HuH-7.5 (cell line): ENCODE data around the gene BBX.

Experiments
- DNase-seq: peaks from one replicate; pipeline ENCODE4 v3.0.0; 2011; ENCODE audit warnings: low spot score

BBX gene

GRCh38 chr3:107657971-107658370 is 135.2 kb downstream of the BBX start:
- no peak for DNase-seq

- DNase-seq: no peak
These were observed 137.7 kb downstream of the BBX start for GRCh38 chr3:107660306-107660976.

GRCh38 chr3:107661447-107662123 is 138.8 kb downstream of the BBX start:
- no peak for DNase-seq

GRCh38 chr3:107662124-107662507 is 139.4 kb downstream of the BBX start:
- DNase-seq: no peak

GRCh38 chr3:107662586-107662985 is 139.8 kb downstream of the BBX start:
- DNase-seq: no peak

GRCh38 chr3:107663266-107663665 is 140.5 kb downstream of the BBX start:
- no peak for DNase-seq

- no peak for DNase-seq
These were observed 141.9 kb downstream of the BBX start for GRCh38 chr3:107664614-107665013.

- DNase-seq: no peak
These were observed 142.6 kb downstream of the BBX start for GRCh38 chr3:107665351-107665750.

GRCh38 chr3:107666853-107667252 is 144.1 kb downstream of the BBX start:
- DNase-seq: no peak

- no peak for DNase-seq
These were observed 145.7 kb downstream of the BBX start for GRCh38 chr3:107668416-107668815.

- DNase-seq: no peak
These were observed 146.2 kb downstream of the BBX start for GRCh38 chr3:107668963-107669362.

GRCh38 chr3:107669669-107670068 is 146.9 kb downstream of the BBX start:
- no peak for DNase-seq

GRCh38 chr3:107670986-107671385 is 148.2 kb downstream of the BBX start:
- DNase-seq: no peak

- no peak for DNase-seq
These were observed 151.6 kb downstream of the BBX start for GRCh38 chr3:107674371-107674770.

- no peak for DNase-seq
These were observed 152.6 kb downstream of the BBX start for GRCh38 chr3:107675233-107675900.

GRCh38 chr3:107676469-107677309 is 153.9 kb downstream of the BBX start:
- DNase-seq: peak; percentile 11

- DNase-seq: no peak
These were observed 157.2 kb downstream of the BBX start for GRCh38 chr3:107679921-107680320.

GRCh38 chr3:107680698-107681097 is 157.9 kb downstream of the BBX start:
- no peak for DNase-seq

- no peak for DNase-seq
These were observed 158.6 kb downstream of the BBX start for GRCh38 chr3:107681396-107681795.

GRCh38 chr3:107682580-107682979 is 159.8 kb downstream of the BBX start:
- no peak for DNase-seq

- DNase-seq: no peak
These were observed 160.7 kb downstream of the BBX start for GRCh38 chr3:107683447-107683846.

GRCh38 chr3:107684431-107684925 is 161.7 kb downstream of the BBX start:
- DNase-seq: no peak
